GM12878 (cell line): Measurements from ENCODE around the gene ITCH.

Experiments used
- CEBPB ChIP-seq, 2 experiments: fragments of 150-350 bp in 1 of 2; IDR thresholded peaks; 2 replicates each; pipeline ENCODE4 v1.6.1; 2012 to 2014; ENCODE audit warnings: low read depth in 2 of 2, low read length in 2 of 2, borderline replicate concordance in 1 of 2, inconsistent platforms in 1 of 2
- CTCF ChIP-seq, 3 experiments: IDR thresholded peaks in 2 of 3; conservative IDR thresholded peaks in 1 of 3; 2 replicates each; pipeline ENCODE4 v1.5.1; 2011; ENCODE audit warnings: low read depth in 3 of 3, low read length in 3 of 3, mild to moderate bottlenecking in 3 of 3, control low read depth in 2 of 3, moderate library complexity in 2 of 3, inconsistent platforms in 1 of 3, mixed read lengths in 1 of 3; ENCODE audit not compliant: control insufficient read depth in 2 of 3, insufficient read depth in 1 of 3; ENCODE audit errors: extremely low read depth in 1 of 3
- EZH2 ChIP-seq: IDR thresholded peaks from 2 replicates; pipeline ENCODE4 v1.6.1; 2012; ENCODE audit warnings: low read depth, mild to moderate bottlenecking, control low read depth, inconsistent platforms, low read length, borderline replicate concordance; ENCODE audit not compliant: control insufficient read depth
- HCFC1 ChIP-seq: fragments of 150-350 bp; IDR thresholded peaks from 2 replicates; pipeline ENCODE4 v1.6.1; 2014; ENCODE audit warnings: low read length
- HSF1 ChIP-seq: fragments of 150-350 bp; IDR thresholded peaks from 2 replicates; pipeline ENCODE4 v1.6.1; 2014; ENCODE audit warnings: mild to moderate bottlenecking, low read depth, low read length
- NFYB ChIP-seq: IDR thresholded peaks from 2 replicates; pipeline ENCODE4 v1.6.1; 2011; ENCODE audit warnings: low read depth, mild to moderate bottlenecking, low read length, improper control_type of control experiment, moderate library complexity; ENCODE audit not compliant: insufficient read depth
- NR2C2 ChIP-seq: IDR thresholded peaks from 2 replicates; pipeline ENCODE4 v1.6.1; 2011; ENCODE audit warnings: borderline replicate concordance, low read depth; ENCODE audit not compliant: control insufficient read depth, insufficient read length
- POLR2A ChIP-seq: IDR thresholded peaks from 2 replicates; pipeline ENCODE4 v1.6.1; 2011; ENCODE audit warnings: low read depth, mild to moderate bottlenecking, low read length
- POLR2AphosphoS5 ChIP-seq: IDR thresholded peaks from 2 replicates; pipeline ENCODE4 v1.6.1; 2011; ENCODE audit warnings: mild to moderate bottlenecking, low read length, inconsistent platforms
- USF2 ChIP-seq: IDR thresholded peaks from 2 replicates; pipeline ENCODE4 v1.6.1; 2011; ENCODE audit warnings: low read depth, low read length, improper control_type of control experiment, borderline replicate concordance
- ZBTB33 ChIP-seq: fragments of 450-650 bp; IDR thresholded peaks from 2 replicates; pipeline ENCODE4 v1.6.1; 2017; ENCODE audit warnings: mild to moderate bottlenecking
- ZBTB4 ChIP-seq: fragments of 450-650 bp; formaldehyde crosslinking; IDR thresholded peaks from 2 replicates; pipeline ENCODE4 v1.4.0; 2022; ENCODE audit warnings: mild to moderate bottlenecking, moderate library complexity
- ZBTB40 ChIP-seq: fragments of 450-650 bp; IDR thresholded peaks from 2 replicates; pipeline ENCODE4 v1.6.1; 2016; ENCODE audit warnings: mild to moderate bottlenecking, moderate library complexity, borderline replicate concordance

GRCh38 chr20:34459209-34459897, 96.3 kb downstream of the ITCH start:
- TF ChIP-seq HCFC1 (no peak), CEBPB (IDR thresholded peaks at IDR 0.05; ENCODE audit: borderline replicate concordance in 1 of 2, low read depth in 2 of 2, low read length in 2 of 2) (no peak), NFYB (no peak), ZBTB33 (no peak), CTCF (IDR thresholded peaks at IDR 0.05 in 2 of 3, conservative IDR thresholded peaks at IDR 0.05 in 1 of 3; ENCODE audit: control insufficient read depth in 2 of 3, extremely low read depth in 1 of 3, insufficient read depth in 1 of 3, low read depth in 3 of 3, low read length in 3 of 3) (no peak), POLR2A (no peak), USF2 (no peak), POLR2AphosphoS5 (no peak), ZBTB4 (CRISPR knock-in tag) (no peak), HSF1 (no peak), EZH2 (no peak), NR2C2 (no peak), ZBTB40 (no peak)
